WI38 (cell line): ENCODE results near the gene VPS26C.
A peak's percentile ranks its signal among the peaks of the same experiment; 100 is the strongest.

Experiments
- H3K4me3 ChIP-seq: 2 replicates; pipeline ENCODE4 v1.5.1; 2011; ENCODE audit warnings: low read depth, mild to moderate bottlenecking, control low read depth, low read length
- TF ChIP-seq, protein P1 (sequence below): IDR thresholded peaks from 2 replicates; pipeline ENCODE4 v1.5.1; 2012; ENCODE audit warnings: low read depth, mild to moderate bottlenecking, control low read depth, low read length

VPS26C gene

DNA sequence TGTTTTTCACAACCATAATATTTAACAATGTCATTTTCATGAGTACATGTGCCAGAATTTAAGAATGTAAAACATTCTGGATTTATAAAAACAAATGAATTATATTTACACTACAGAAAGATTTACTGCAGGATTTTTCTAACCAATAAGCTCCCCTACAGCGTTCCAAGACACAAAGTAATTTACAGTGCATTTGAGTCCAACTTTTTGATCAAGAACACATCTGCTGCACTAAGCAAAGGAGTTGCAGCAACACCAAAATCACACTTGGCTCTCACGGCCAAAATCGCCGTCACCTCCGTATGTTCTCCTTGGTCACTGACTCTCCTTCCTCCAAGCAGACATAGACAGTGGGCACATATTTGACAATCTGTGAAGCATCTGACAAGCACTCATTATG lies 7.7 kb downstream of the VPS26C start:
- H3K4me3 ChIP-seq: no peak overlapping the region
- TF ChIP-seq, protein P1, sequence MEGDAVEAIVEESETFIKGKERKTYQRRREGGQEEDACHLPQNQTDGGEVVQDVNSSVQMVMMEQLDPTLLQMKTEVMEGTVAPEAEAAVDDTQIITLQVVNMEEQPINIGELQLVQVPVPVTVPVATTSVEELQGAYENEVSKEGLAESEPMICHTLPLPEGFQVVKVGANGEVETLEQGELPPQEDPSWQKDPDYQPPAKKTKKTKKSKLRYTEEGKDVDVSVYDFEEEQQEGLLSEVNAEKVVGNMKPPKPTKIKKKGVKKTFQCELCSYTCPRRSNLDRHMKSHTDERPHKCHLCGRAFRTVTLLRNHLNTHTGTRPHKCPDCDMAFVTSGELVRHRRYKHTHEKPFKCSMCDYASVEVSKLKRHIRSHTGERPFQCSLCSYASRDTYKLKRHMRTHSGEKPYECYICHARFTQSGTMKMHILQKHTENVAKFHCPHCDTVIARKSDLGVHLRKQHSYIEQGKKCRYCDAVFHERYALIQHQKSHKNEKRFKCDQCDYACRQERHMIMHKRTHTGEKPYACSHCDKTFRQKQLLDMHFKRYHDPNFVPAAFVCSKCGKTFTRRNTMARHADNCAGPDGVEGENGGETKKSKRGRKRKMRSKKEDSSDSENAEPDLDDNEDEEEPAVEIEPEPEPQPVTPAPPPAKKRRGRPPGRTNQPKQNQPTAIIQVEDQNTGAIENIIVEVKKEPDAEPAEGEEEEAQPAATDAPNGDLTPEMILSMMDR: no peak

DNA sequence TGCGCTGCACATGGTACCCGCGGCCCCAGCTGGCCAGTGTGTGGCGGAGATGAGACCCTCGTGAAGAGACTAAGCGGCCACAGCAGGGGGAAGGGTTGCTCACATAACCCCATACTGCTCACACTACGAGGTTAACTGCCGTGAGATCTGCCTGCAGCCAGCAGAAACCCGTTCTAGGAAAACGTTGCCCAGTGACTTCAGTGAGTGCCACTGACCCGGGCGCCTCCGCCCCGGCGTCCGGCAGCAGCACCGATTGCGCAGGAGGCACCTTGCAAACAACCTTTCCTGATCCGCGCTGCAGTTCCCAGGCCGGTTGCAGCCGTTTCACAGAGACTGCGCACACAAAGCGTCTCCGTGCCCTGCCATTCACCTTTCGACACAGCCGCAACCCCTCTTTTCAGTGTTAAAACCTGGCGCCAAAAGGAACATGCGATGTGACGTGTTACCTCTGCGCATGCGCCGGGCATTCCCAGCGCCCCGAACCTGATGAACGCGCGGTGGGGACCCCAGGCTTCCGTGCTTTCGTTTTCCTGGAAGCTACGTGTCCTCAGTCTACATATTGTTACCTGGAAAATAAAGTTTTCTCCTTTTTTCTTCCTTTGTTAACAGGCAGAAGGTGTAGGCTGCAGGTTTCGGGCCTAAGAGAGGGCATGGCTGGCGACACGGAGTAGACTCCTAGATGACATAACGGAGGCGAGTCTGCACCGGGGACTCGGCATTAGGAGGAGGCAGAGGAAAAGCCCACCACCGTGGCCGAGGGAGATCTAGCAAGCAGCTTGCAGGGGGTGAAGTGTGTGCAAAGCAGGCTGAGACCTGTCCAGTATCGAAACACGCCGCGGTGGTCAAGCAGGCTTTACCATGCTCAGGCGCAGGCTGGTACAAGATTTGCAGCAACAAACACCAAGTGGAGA lies 8.9 kb downstream of the VPS26C start:
- TF ChIP-seq, protein P1: no peak
- peak overlapping the region; percentile 61 for H3K4me3 ChIP-seq

DNA sequence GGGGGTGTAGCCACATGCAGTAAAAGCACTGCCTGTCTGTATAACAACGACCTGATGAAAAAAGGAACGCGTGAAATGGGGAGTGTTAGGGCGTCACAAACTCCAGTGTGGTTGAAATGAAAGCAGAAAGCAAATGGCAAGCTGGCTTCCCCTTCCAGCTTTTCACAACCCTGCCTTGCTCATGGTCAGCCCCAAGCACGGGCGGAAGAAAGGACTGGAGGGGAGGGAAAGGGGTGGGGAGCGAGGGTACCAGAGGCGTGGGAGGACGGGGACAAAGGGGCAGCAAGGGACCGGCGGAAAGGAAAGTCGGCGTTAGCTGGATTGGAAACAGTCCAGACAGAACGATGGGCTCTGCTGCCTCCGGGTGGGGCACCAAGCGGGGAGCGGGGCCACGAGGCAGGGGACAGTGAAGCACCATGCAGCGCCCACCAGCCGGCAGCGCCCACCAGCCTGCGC lies 9.6 kb downstream of the VPS26C start:
- peak overlapping the region; percentile 61 for H3K4me3 ChIP-seq
- TF ChIP-seq, protein P1: no peak

DNA sequence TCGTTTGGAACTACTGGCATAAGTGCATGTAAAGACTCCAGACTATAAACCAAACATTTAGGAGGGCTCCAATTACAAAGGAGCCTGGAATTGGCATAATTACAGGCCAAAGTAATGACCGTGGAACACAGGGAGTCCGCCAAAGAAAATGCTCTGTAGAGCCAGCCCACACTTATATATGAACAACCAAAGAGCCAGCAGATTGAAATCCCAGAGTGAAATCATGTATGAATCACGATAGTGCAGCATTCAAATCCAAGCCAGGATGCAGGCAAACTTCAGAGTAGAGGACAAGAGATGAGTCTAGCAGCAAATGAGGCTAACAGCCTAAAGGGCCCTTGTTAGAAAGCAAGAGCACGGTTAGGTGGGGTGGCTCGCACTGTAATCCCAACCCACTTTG lies 13.1 kb downstream of the VPS26C start:
- TF ChIP-seq, protein P1: no peak
- no peak overlapping the region for H3K4me3 ChIP-seq

DNA sequence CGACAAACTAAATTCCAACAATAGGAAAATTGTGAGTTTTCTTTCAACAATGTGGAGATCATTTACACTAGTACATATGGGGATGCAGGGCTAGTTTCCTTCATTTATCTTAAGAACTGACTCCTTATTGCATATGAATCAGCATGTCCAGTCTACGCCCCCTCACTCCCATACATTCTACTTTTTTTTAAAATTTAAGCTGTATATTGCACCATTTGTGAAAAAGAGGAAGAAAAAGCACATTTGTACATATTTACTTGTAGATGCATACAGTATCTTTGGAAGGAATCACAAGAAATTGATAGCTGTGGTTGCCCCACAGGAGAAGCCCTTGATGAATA lies 15.9 kb downstream of the VPS26C start:
- TF ChIP-seq, protein P1: no peak
- H3K4me3 ChIP-seq: no peak overlapping the region

DNA sequence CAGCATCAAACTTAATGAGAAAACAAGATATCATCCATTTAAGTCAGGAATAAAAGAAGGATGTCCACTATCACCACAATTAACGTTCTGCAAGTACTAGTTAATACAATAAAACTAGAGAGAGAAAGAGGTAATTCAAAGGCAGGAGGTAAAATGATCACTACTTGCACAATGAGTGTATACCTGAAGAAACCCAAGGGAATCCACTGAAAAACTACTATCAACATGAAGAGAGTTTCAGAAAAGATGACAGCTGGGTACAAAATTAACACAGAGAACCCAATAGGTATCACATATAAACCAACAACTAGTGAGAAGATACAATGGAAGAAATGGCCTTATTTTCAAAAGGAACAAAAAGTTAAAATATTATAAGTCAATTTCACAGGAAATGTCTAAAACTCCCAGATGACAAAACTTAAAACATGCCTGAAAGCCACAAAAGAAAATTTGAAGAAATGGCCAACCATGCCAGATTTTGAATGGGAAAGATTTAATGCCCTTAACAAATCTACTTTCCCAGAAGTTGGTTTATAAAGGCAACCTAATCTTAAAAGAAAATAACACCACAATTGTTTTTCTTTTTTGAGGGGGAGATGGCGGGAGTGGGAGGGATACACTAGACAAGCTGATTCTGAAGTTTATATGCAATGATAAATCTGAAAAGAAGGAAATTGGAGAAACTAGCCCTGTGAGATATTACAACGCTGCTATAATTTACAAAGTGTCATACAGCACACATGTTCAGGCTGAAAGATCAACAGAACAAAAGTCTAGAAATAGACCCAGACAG lies 17.8 kb downstream of the VPS26C start:
- no peak overlapping the region for H3K4me3 ChIP-seq
- TF ChIP-seq, protein P1: no peak

DNA sequence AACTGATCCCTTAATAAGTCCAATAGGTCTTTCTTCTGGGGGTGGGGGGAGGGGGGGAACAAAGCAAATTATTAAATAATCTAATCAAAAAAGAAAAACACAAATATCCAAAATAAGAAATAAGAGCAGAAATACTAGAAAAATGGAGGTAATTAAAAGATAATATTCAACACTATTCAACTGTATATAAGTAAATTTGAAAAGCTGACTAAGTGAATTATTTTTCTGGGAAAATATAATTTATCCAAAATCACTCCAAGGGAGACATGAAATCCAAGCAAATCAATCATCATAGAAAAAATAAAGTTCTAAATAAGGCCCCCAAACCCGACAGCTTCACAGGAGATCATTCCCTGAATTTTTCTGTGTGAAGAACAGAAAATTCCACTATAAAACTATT lies 18.8 kb downstream of the VPS26C start:
- TF ChIP-seq, protein P1: no peak
- H3K4me3 ChIP-seq: no peak overlapping the region
